IMR-90 (cell line): ENCODE data around the gene SGK1. TPM values are rescaled to one million over a fixed set of nuclear protein-coding genes. Genes with fewer than 3 reads are reported as not detected.

Experiments
- ATAC-seq: fragments of 200-7000 bp; cut with Tn5 transposase; 2 replicates; pipeline ENCODE4 v1.9.1; 2020; ENCODE audit warnings: low read depth, mild to moderate bottlenecking, moderate library complexity
- BruUV-seq: library from RNA; stranded (reverse); fragments of 400-500 nt; replicated peaks from 2 replicates; lab custom pipeline; 2021; lab: Mats Ljungman, UMichigan
- CTCF ChIA-PET: fragments of 300-600 bp; formaldehyde crosslinking; extraction: SDS; loops from one replicate; lab custom pipeline; 2021; ENCODE audit warnings: antibody characterized with exemption; lab: Yijun Ruan, JAX
- POLR2A ChIA-PET: fragments of 300-600 bp; sonication (Branson Sonifier 250); formaldehyde crosslinking; loops from one replicate; lab custom pipeline; 2022; ENCODE audit warnings: antibody characterized with exemption; ENCODE audit not compliant: unreplicated experiment; lab: Charles Lee
- DNase-seq: peaks from one replicate; pipeline ENCODE4 v3.0.0; 2013
- H2AFZ ChIP-seq: replicated peaks from 2 replicates; pipeline ENCODE3; 2013; ENCODE audit warnings: low read length, mild to moderate bottlenecking; ENCODE audit not compliant: poor library complexity
- H2AK5ac ChIP-seq: 2 replicates; pipeline ENCODE4 v1.6.1; 2013; ENCODE audit warnings: low read depth, low read length, inconsistent platforms
- H2AK9ac ChIP-seq: replicated peaks from 2 replicates; pipeline ENCODE3; 2013; ENCODE audit warnings: mild to moderate bottlenecking, low read depth, low read length, moderate library complexity; ENCODE audit not compliant: poor library complexity
- H2BK120ac ChIP-seq: 2 replicates; pipeline ENCODE4 v1.6.1; 2013; ENCODE audit warnings: low read depth, low read length, inconsistent platforms
- H2BK15ac ChIP-seq: 3 replicates; pipeline ENCODE4 v1.6.1; 2013; ENCODE audit warnings: low read depth, low read length, inconsistent platforms
- H2BK20ac ChIP-seq: 2 replicates; pipeline ENCODE4 v1.6.1; 2013; ENCODE audit warnings: low read depth, mild to moderate bottlenecking, inconsistent platforms, low read length, moderate library complexity
- H2BK5ac ChIP-seq: 2 replicates; pipeline ENCODE4 v1.6.1; 2013; ENCODE audit warnings: mild to moderate bottlenecking, low read depth, low read length, inconsistent platforms; ENCODE audit not compliant: poor library complexity, severe bottlenecking
- H3K14ac ChIP-seq: replicated peaks from 2 replicates; pipeline ENCODE4 v1.6.1; 2013; ENCODE audit warnings: low read depth, low read length, inconsistent platforms
- H3K18ac ChIP-seq: 2 replicates; pipeline ENCODE4 v1.6.1; 2013; ENCODE audit warnings: low read depth, low read length, control low read depth
- H3K23ac ChIP-seq: 2 replicates; pipeline ENCODE4 v1.6.1; 2013; ENCODE audit warnings: low read depth, low read length, inconsistent platforms
- H3K27ac ChIP-seq: 2 replicates; pipeline ENCODE4 v1.5.1; 2013; ENCODE audit warnings: mild to moderate bottlenecking, control low read depth, low read length; ENCODE audit not compliant: insufficient read depth
- H3K27me3 ChIP-seq: 2 replicates; pipeline ENCODE4 v1.6.1; 2013; ENCODE audit warnings: low read length; ENCODE audit not compliant: control insufficient read depth, insufficient read depth
- H3K36me3 ChIP-seq: 2 replicates; pipeline ENCODE4 v1.6.1; 2013; ENCODE audit warnings: low read length, mixed read lengths; ENCODE audit not compliant: control insufficient read depth, insufficient read depth
- H3K4ac ChIP-seq: 2 replicates; pipeline ENCODE4 v1.6.1; 2013; ENCODE audit warnings: low read depth, low read length, inconsistent platforms
- H3K4me1 ChIP-seq: 2 replicates; pipeline ENCODE4 v1.6.1; 2013; ENCODE audit warnings: low read length, mixed read lengths; ENCODE audit not compliant: control insufficient read depth, insufficient read depth
- H3K4me2 ChIP-seq: 2 replicates; pipeline ENCODE4 v1.6.1; 2013; ENCODE audit warnings: low read depth, mild to moderate bottlenecking, control low read depth, low read length, moderate library complexity
- H3K4me3 ChIP-seq: 2 replicates; pipeline ENCODE4 v1.5.1; 2013; ENCODE audit warnings: low read depth, mild to moderate bottlenecking, control low read depth, low read length, moderate library complexity; ENCODE audit not compliant: insufficient read depth
- H3K56ac ChIP-seq: 2 replicates; pipeline ENCODE4 v1.6.1; 2013; ENCODE audit warnings: low read length, inconsistent platforms; ENCODE audit not compliant: insufficient read depth; ENCODE audit errors: extremely low read depth
- H3K79me1 ChIP-seq, 2 experiments: 2 replicates each; pipeline ENCODE4 v1.6.1; 2013; ENCODE audit warnings: low read length in 2 of 2, inconsistent platforms in 1 of 2, low read depth in 1 of 2
- H3K9ac ChIP-seq: 2 replicates; pipeline ENCODE4 v1.6.1; 2013; ENCODE audit warnings: low read depth, low read length, control low read depth
- H3K9me1 ChIP-seq: 2 replicates; pipeline ENCODE4 v1.6.1; 2013; ENCODE audit warnings: low read length, inconsistent platforms; ENCODE audit not compliant: insufficient read depth
- H3K9me3 ChIP-seq: 2 replicates; pipeline ENCODE4 v1.6.1; 2013; ENCODE audit warnings: low read length; ENCODE audit not compliant: control insufficient read depth, insufficient read depth
- H4K20me1 ChIP-seq: 2 replicates; pipeline ENCODE4 v1.6.1; 2013; ENCODE audit warnings: low read length, inconsistent platforms; ENCODE audit not compliant: insufficient read depth
- H4K5ac ChIP-seq: 2 replicates; pipeline ENCODE4 v1.6.1; 2013; ENCODE audit warnings: mild to moderate bottlenecking, low read depth, low read length, control low read depth
- H4K8ac ChIP-seq, 2 experiments: 2 replicates each; pipeline ENCODE4 v1.6.1; 2013; ENCODE audit warnings: low read depth in 2 of 2, low read length in 2 of 2, control low read depth in 1 of 2, inconsistent platforms in 1 of 2
- H4K91ac ChIP-seq: 2 replicates; pipeline ENCODE4 v1.6.1; 2013; ENCODE audit warnings: low read depth, low read length, inconsistent platforms; ENCODE audit not compliant: insufficient read depth
- CEBPB ChIP-seq: IDR thresholded peaks from 2 replicates; pipeline ENCODE4 v1.6.1; 2012; ENCODE audit warnings: low read depth, low read length, improper control_type of control experiment
- CHD1 ChIP-seq: IDR thresholded peaks from 2 replicates; pipeline ENCODE4 v1.6.1; 2012; ENCODE audit warnings: low read depth, low read length, improper control_type of control experiment
- FOS ChIP-seq: fragments of 150-350 bp; IDR thresholded peaks from 2 replicates; pipeline ENCODE4 v1.6.1; 2016; ENCODE audit warnings: low read depth, low read length
- MAZ ChIP-seq: IDR thresholded peaks from 2 replicates; pipeline ENCODE4 v1.6.1; 2012; ENCODE audit warnings: low read depth, mild to moderate bottlenecking, low read length, improper control_type of control experiment, moderate library complexity, borderline replicate concordance
- RFX5 ChIP-seq: IDR thresholded peaks from 2 replicates; pipeline ENCODE4 v1.8.0; 2012; ENCODE audit warnings: low read depth, mild to moderate bottlenecking, low read length, moderate library complexity
- WGBS, 2 experiments: methylation state at CpG; one replicate each; pipeline versions ENCODE4 v1.1.5 to v1.1.7; 2013; ENCODE audit warnings: missing lambda C conversion rate in 2 of 2; ENCODE audit not compliant: insufficient read length in 1 of 2; ENCODE audit errors: extremely low coverage in 2 of 2; 5-methylcytosine and 5-hydroxymethylcytosine counted together
- dilution Hi-C: fragments of 300-500 bp; cut with HindIII; formaldehyde crosslinking; loops from one replicate; pipeline ENCODE4 v1.14.3; 2018; ENCODE audit warnings: low sequenced_read_pairs; ENCODE audit not compliant: unreplicated experiment
- in situ Hi-C: fragments of 300-500 bp; cut with MboI; formaldehyde crosslinking; loops from 3 replicates; pipeline ENCODE4 v1.14.3; 2019; ENCODE audit warnings: low sequenced_read_pairs, inconsistent platforms, mixed read lengths
- intact Hi-C: fragments of 100-400 bp; cut with micrococcal nuclease; formaldehyde crosslinking; loops from 2 replicates; pipeline ENCODE4 v1.10.0; 2022
- polyA plus RNA-seq, 3 experiments: library from polyadenylated mRNA; depleted of rRNA; stranded (reverse); fragments of >200 nt; gene quantifications; 2 replicates each; pipeline ENCODE4 v1.2.3, GENCODE V29; 2012; ENCODE audit warnings: low replicate concordance in 1 of 3
- total RNA-seq: library from RNA; depleted of rRNA; stranded (reverse); fragments of >200 nt; gene quantifications from 2 replicates; pipeline ENCODE4 v1.2.3, GENCODE V29; 2012
- TF ChIP-seq, protein P1 (sequence below): conservative IDR thresholded peaks from 2 replicates; pipeline ENCODE4 v1.5.1; 2012; ENCODE audit warnings: mild to moderate bottlenecking, low read depth, low read length, improper control_type of control experiment

SGK1 gene
- total and polyA plus RNA-seq, 2 of the 4 experiments (the other 2 are of a cell fraction): 121 to 255 TPM

- TF ChIP-seq RFX5 (no peak), CHD1 (no peak), FOS (no peak), CEBPB (no peak), MAZ (no peak)
- TF ChIP-seq, protein P1, sequence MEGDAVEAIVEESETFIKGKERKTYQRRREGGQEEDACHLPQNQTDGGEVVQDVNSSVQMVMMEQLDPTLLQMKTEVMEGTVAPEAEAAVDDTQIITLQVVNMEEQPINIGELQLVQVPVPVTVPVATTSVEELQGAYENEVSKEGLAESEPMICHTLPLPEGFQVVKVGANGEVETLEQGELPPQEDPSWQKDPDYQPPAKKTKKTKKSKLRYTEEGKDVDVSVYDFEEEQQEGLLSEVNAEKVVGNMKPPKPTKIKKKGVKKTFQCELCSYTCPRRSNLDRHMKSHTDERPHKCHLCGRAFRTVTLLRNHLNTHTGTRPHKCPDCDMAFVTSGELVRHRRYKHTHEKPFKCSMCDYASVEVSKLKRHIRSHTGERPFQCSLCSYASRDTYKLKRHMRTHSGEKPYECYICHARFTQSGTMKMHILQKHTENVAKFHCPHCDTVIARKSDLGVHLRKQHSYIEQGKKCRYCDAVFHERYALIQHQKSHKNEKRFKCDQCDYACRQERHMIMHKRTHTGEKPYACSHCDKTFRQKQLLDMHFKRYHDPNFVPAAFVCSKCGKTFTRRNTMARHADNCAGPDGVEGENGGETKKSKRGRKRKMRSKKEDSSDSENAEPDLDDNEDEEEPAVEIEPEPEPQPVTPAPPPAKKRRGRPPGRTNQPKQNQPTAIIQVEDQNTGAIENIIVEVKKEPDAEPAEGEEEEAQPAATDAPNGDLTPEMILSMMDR: no peak
- CTCF ChIA-PET: interaction anchor here (1.1 kb wide), 1 partner anchor 8 kb away, joined by 3 read pairs; no protein-coding TSS in a partner anchor
- Histone ChIP-seq H2BK120ac (no peak overlapping the region), H2AK5ac (no peak overlapping the region), H3K79me1 (no peaks in the 10 kb centered on the region), H3K18ac (no peak overlapping the region), H4K20me1 (no peaks in the 10 kb centered on the region), H4K8ac (no peak overlapping the region), H2AK9ac (no peak overlapping the region), H3K27ac (no peak overlapping the region), H3K27me3 (no peaks in the 10 kb centered on the region), H4K5ac (no peak overlapping the region), H3K36me3 (no peaks in the 10 kb centered on the region), H3K14ac (no peak overlapping the region), H3K4ac (no peak overlapping the region), H2BK15ac (no peak overlapping the region), H2BK20ac (no peak overlapping the region), H3K23ac (no peak overlapping the region), H3K4me1 (peaks cover 2% of the 10 kb centered on the region; the same call in 1 of the 2 replicates), H3K9me3 (no peaks in the 10 kb centered on the region), H3K56ac (no peak overlapping the region), H3K4me3 (no peak overlapping the region), H2BK5ac (no peak overlapping the region), H3K4me2 (no peak overlapping the region), H2AFZ (no peak overlapping the region), H3K9ac (no peak overlapping the region), H3K9me1 (no peaks in the 10 kb centered on the region), H4K91ac (no peak overlapping the region)
- POLR2A ChIA-PET: no interaction called here
- ATAC-seq: no peak
- intact Hi-C loops: no loop called here
- no TSS peak for BruUV-seq
- no CpG with 5 or more reads among the region's 6 CpGs for WGBS, 2 experiments
- in situ Hi-C loops: no loop called here
- dilution Hi-C loops: no loop called here
- DNase-seq: no peak
Measured at GRCh38 chr6:134307075-134307474, 10.8 kb downstream of the SGK1 start.
